NCI-H748 (cell line): ENCODE measurements around the gene HNRNPL.
"Not testable (repeated sequence)": the region's sequence is repeated elsewhere in the genome, so short reads cannot be mapped to it uniquely, and the experiment has no call there.

Experiments used
- DNase-seq: peaks from one replicate; lab custom pipeline; 2025; ENCODE audit not compliant: unreplicated experiment; lab: John Stamatoyannopoulos, UW

The HNRNPL gene

GRCh38 chr19:38803543-38803942 is 46.2 kb downstream of the HNRNPL start:
- DNase-seq, result no peak

GRCh38 chr19:38801359-38802095 is 48.3 kb downstream of the HNRNPL start:
- DNase-seq, result no peak

- DNase-seq, result no peak
Observed at GRCh38 chr19:38800577-38801347, 49.0 kb downstream of the HNRNPL start.

- no peak for DNase-seq
Observed at GRCh38 chr19:38799104-38799503, 50.7 kb downstream of the HNRNPL start.

GRCh38 chr19:38797781-38798180 is 52.0 kb downstream of the HNRNPL start:
- DNase-seq, result not testable (repeated sequence)

GRCh38 chr19:38796154-38796553 is 53.6 kb downstream of the HNRNPL start:
- no peak for DNase-seq

GRCh38 chr19:38795549-38795948 is 54.2 kb downstream of the HNRNPL start:
- DNase-seq, result no peak

- no peak for DNase-seq
Observed at GRCh38 chr19:38793671-38794070, 56.1 kb downstream of the HNRNPL start.

- DNase-seq, result no peak
Observed at GRCh38 chr19:38793177-38793576, 56.6 kb downstream of the HNRNPL start.

GRCh38 chr19:38792250-38793111 is 57.3 kb downstream of the HNRNPL start:
- no peak for DNase-seq

GRCh38 chr19:38791451-38792064 is 58.2 kb downstream of the HNRNPL start:
- not testable (repeated sequence) for DNase-seq

GRCh38 chr19:38790507-38791403 is 59.0 kb downstream of the HNRNPL start:
- not testable (repeated sequence) for DNase-seq

- no peak for DNase-seq
Observed at GRCh38 chr19:38788478-38789243, 61.1 kb downstream of the HNRNPL start, which contains the start of gene LGALS7B. LGALS7B (plus strand) TSS chr19:38789200; CDS start chr19:38789227, 27 bp downstream.

GRCh38 chr19:38786572-38787265 is 63.1 kb downstream of the HNRNPL start:
- DNase-seq, result no peak
